Measurements from ENCODE around the gene TBX10.

TBX10 gene

GRCh38 chr11:67613960-67614715 is 25.4 kb downstream of the TBX10 start:
- Histone ChIP-seq H3K4me3 (ENCODE audit: low read length) (peak overlapping the region; percentile 61), H4K20me1 (ENCODE audit: control insufficient read depth, insufficient read depth, low read depth, low read length) (no peaks in the 10 kb centered on the region), H3F3A (ENCODE audit: control insufficient read depth, insufficient read depth) (peaks cover 8% of the 10 kb centered on the region), H3K27ac (ENCODE audit: low read depth, low read length) (peak overlapping the region; percentile 78), H3K79me2 (ENCODE audit: control insufficient read depth, low read length) (peaks cover under 1% of the 10 kb centered on the region; the same call in 1 of the 2 replicates), H3K4me2 (ENCODE audit: low read length) (peak overlapping the region; percentile 79), H3K27me3 (ENCODE audit: control insufficient read depth, low read length) (peaks cover 3% of the 10 kb centered on the region), H3K36me3 (ENCODE audit: control insufficient read depth, low read length) (peaks cover 40% of the 10 kb centered on the region), H3K9me2 (replicated peaks; ENCODE audit: control insufficient read depth, low read length) (no peaks in the 10 kb centered on the region), H3K9me3 (ENCODE audit: control insufficient read depth, insufficient read depth, low read length) (no peaks in the 10 kb centered on the region), H3K4me1 (ENCODE audit: control insufficient read depth, low read length) (peaks cover 39% of the 10 kb centered on the region)
- TF ChIP-seq EZH2phosphoT487 (IDR thresholded peaks at IDR 0.05; ENCODE audit: borderline replicate concordance, low read length) (no peak), CTCF (IDR thresholded peaks at IDR 0.05; ENCODE audit: low read depth, low read length, poor library complexity, severe bottlenecking) (peak; percentile 69)

- H3K9me2 ChIP-seq (replicated peaks; ENCODE audit: control insufficient read depth, low read length), result no peaks in the 10 kb centered on the region
These were observed 26.1 kb downstream of the TBX10 start for GRCh38 chr11:67613313-67613959.

GRCh38 chr11:67612751-67613150 is 26.8 kb downstream of the TBX10 start:
- no peak overlapping the region for H3K4me3 ChIP-seq (ENCODE audit: low read length)
- no peaks in the 10 kb centered on the region for H3K9me3 ChIP-seq (ENCODE audit: control insufficient read depth, insufficient read depth, low read length)
- H3K27ac ChIP-seq (ENCODE audit: low read depth, low read length), result no peak overlapping the region
- peaks cover 14% of the 10 kb centered on the region for H3K79me2 ChIP-seq (ENCODE audit: control insufficient read depth, low read length)
- H4K20me1 ChIP-seq (ENCODE audit: control insufficient read depth, insufficient read depth, low read depth, low read length), result no peaks in the 10 kb centered on the region
- H3K4me1 ChIP-seq (ENCODE audit: control insufficient read depth, low read length), result peaks cover 47% of the 10 kb centered on the region
- TF ChIP-seq CTCF (IDR thresholded peaks at IDR 0.05; ENCODE audit: low read depth, low read length, poor library complexity, severe bottlenecking) (no peak), EZH2phosphoT487 (IDR thresholded peaks at IDR 0.05; ENCODE audit: borderline replicate concordance, low read length) (no peak)
- no peaks in the 10 kb centered on the region for H3K9me2 ChIP-seq (replicated peaks; ENCODE audit: control insufficient read depth, low read length)
- peaks cover 6% of the 10 kb centered on the region for H3F3A ChIP-seq (ENCODE audit: control insufficient read depth, insufficient read depth)
- no peak overlapping the region for H3K4me2 ChIP-seq (ENCODE audit: low read length)
- H3K36me3 ChIP-seq (ENCODE audit: control insufficient read depth, low read length), result peaks cover 52% of the 10 kb centered on the region
- peaks cover 3% of the 10 kb centered on the region for H3K27me3 ChIP-seq (ENCODE audit: control insufficient read depth, low read length)

More at GRCh38 chr11:67613313-67613959, 26.1 kb downstream of the TBX10 start:
- peak overlapping the region; percentile 79 for H3K4me2 ChIP-seq (ENCODE audit: low read length)
- peaks cover 41% of the 10 kb centered on the region for H3K4me1 ChIP-seq (ENCODE audit: control insufficient read depth, low read length)
- H3K79me2 ChIP-seq (ENCODE audit: control insufficient read depth, low read length), result peaks cover 8% of the 10 kb centered on the region
- no peaks in the 10 kb centered on the region for H3K9me3 ChIP-seq (ENCODE audit: control insufficient read depth, insufficient read depth, low read length)
- peaks cover 3% of the 10 kb centered on the region for H3K27me3 ChIP-seq (ENCODE audit: control insufficient read depth, low read length)
- H4K20me1 ChIP-seq (ENCODE audit: control insufficient read depth, insufficient read depth, low read depth, low read length), result no peaks in the 10 kb centered on the region
- H3F3A ChIP-seq (ENCODE audit: control insufficient read depth, insufficient read depth), result peaks cover 8% of the 10 kb centered on the region
- no peak for TF ChIP-seq CTCF (IDR thresholded peaks at IDR 0.05; ENCODE audit: low read depth, low read length, poor library complexity, severe bottlenecking)
- TF ChIP-seq EZH2phosphoT487 (IDR thresholded peaks at IDR 0.05; ENCODE audit: borderline replicate concordance, low read length), result no peak
- peaks cover 47% of the 10 kb centered on the region for H3K36me3 ChIP-seq (ENCODE audit: control insufficient read depth, low read length)
- H3K27ac ChIP-seq (ENCODE audit: low read depth, low read length), result peak overlapping the region; percentile 78
- H3K4me3 ChIP-seq (ENCODE audit: low read length), result peak overlapping the region; percentile 61
